ENCODE measurements around the gene CYYR1.

DNA sequence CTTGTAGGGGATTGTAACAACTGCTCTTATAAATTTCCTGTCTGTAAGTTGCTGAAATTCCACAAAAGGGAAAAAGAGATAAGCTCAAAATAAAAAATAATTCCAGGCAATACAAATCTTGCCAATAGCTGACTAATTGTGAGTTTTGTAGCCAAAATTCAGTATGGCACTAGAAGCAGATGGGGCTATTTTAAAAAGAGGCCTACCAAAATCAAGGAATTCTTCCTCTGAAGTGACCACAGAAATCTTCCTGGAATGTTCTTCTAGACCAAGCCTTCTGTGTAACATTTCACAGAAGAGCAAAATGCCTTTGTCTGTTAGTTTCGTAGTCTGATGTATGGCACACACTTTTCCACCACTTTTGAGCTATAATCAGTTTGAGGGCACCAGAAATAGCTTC is 127.6 kb downstream of the CYYR1 start:
- TF ChIP-seq, protein P1, sequence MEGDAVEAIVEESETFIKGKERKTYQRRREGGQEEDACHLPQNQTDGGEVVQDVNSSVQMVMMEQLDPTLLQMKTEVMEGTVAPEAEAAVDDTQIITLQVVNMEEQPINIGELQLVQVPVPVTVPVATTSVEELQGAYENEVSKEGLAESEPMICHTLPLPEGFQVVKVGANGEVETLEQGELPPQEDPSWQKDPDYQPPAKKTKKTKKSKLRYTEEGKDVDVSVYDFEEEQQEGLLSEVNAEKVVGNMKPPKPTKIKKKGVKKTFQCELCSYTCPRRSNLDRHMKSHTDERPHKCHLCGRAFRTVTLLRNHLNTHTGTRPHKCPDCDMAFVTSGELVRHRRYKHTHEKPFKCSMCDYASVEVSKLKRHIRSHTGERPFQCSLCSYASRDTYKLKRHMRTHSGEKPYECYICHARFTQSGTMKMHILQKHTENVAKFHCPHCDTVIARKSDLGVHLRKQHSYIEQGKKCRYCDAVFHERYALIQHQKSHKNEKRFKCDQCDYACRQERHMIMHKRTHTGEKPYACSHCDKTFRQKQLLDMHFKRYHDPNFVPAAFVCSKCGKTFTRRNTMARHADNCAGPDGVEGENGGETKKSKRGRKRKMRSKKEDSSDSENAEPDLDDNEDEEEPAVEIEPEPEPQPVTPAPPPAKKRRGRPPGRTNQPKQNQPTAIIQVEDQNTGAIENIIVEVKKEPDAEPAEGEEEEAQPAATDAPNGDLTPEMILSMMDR (IDR thresholded peaks at IDR 0.05): no peak
- TF ChIP-seq POLR2A (IDR thresholded peaks at IDR 0.05): no peak
- TF ChIP-seq EP300 (IDR thresholded peaks at IDR 0.05): no peak
- no peak for TF ChIP-seq POLR2AphosphoS5 (IDR thresholded peaks at IDR 0.05)
